ENCODE measurements around the gene UQCRQ. TPM values are rescaled to one million over a fixed set of nuclear protein-coding genes. Genes with fewer than 3 reads are reported as not detected.

The UQCRQ gene
- total RNA-seq, 3 donors from 2014 or later (not counting 1 experiment from before 2014, with no cell fraction given) = 114 to 116 (median 115) TPM

DNA sequence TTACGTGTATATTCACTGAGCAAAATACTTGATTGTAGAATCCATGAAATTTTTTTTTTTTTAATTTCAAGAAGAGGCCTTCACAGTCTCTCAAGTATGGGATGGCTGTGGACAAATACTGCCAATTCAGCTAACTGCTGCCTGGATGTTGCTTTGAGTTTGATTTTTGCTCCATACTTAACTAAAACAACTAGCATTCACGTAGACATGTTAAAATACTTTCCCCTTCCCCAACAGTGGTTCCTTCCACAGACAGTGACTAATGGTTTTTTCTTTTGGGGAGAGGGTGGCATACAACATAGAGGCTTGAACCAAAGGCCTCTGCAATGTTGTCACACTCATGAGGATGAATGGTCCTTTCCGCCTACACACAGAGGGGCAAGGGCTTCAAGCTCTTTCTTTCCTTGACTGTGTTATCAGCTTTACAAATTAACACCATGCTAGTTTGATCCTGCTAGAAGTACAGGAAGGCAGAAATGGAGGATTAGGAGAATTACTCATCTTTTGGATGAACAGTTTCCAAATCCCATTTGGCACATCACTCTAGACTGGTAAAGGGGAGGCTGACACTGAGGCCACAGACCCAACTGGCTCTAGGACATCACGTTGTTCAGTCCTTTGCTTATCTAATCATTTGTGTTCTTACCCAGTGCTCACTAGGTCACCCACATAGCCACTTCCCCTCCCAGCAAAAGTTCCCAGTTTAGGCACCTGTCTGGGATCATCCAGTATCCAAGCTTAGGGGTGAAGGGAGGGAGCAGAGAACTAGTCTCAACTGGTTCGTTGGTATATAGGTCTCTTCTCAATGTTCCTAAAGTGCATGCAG is 5.2 kb downstream of the UQCRQ start:
- WGBS (ENCODE audit: insufficient coverage) = 98% methylated on average over 4 of the region's 5 CpGs
- H3K27me3 Mint-ChIP-seq (ENCODE audit: low read depth in 2 of 2) = no peaks in the 10 kb centered on the region
- Histone ChIP-seq H3K27me3 (ENCODE audit: control insufficient read depth, insufficient read depth, low read length) (no peaks in the 10 kb centered on the region), H3K27ac (ENCODE audit: low read length) (no peak overlapping the region), H3K4me3 (ENCODE audit: low read length) (no peak overlapping the region), H3K36me3 (ENCODE audit: control insufficient read depth, insufficient read depth, low read length) (peaks cover 16% of the 10 kb centered on the region), H3K4me1 (ENCODE audit: control insufficient read depth, insufficient read depth, low read length) (peaks cover 5% of the 10 kb centered on the region), H3K9me3 (ENCODE audit: control insufficient read depth, insufficient read depth, low read length) (no peaks in the 10 kb centered on the region)
- no peaks in the 10 kb centered on the region for H3K36me3 Mint-ChIP-seq
- peaks cover 10 to 12% of the 10 kb centered on the region in 2 donors for H3K4me1 Mint-ChIP-seq
- no peak overlapping the region for H3K4me3 Mint-ChIP-seq
- peak overlapping the region in 1 of 2 donors; percentile 46 for H3K27ac Mint-ChIP-seq
- intact Hi-C loops (cut with micrococcal nuclease) = no loop called here
- no peaks in the 10 kb centered on the region for H3K9me3 Mint-ChIP-seq
- TF ChIP-seq, protein P1, sequence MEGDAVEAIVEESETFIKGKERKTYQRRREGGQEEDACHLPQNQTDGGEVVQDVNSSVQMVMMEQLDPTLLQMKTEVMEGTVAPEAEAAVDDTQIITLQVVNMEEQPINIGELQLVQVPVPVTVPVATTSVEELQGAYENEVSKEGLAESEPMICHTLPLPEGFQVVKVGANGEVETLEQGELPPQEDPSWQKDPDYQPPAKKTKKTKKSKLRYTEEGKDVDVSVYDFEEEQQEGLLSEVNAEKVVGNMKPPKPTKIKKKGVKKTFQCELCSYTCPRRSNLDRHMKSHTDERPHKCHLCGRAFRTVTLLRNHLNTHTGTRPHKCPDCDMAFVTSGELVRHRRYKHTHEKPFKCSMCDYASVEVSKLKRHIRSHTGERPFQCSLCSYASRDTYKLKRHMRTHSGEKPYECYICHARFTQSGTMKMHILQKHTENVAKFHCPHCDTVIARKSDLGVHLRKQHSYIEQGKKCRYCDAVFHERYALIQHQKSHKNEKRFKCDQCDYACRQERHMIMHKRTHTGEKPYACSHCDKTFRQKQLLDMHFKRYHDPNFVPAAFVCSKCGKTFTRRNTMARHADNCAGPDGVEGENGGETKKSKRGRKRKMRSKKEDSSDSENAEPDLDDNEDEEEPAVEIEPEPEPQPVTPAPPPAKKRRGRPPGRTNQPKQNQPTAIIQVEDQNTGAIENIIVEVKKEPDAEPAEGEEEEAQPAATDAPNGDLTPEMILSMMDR (IDR thresholded peaks at IDR 0.05) = no peak
- DNase-seq (no peak), ATAC-seq (no peak)

DNA sequence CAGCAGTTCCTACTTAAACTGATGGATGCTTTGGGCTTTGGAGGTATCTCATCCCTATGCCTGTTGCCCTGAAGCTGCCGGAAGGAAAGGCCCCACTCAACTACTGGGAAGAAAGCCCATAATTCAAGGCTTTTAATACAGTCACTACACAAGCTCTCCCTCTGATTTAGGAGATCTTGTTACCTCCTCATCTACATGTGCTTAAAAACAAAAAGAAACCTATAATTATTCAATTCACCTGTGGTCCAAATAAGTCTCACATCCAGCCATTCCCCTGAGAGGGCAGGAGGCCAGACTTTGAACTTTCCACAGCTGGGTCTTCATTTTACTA is 6.3 kb downstream of the UQCRQ start:
- 92% methylated on average over 1 of the region's 1 CpG for WGBS (ENCODE audit: insufficient coverage)
- H3K4me3 Mint-ChIP-seq = no peak overlapping the region
- DNase-seq (no peak), ATAC-seq (no peak)
- H3K4me1 Mint-ChIP-seq = peaks cover under 1 to 1% of the 10 kb centered on the region in 2 donors
- H3K9me3 Mint-ChIP-seq = no peaks in the 10 kb centered on the region
- no peaks in the 10 kb centered on the region for H3K27me3 Mint-ChIP-seq (ENCODE audit: low read depth in 2 of 2)
- H3K4me1 ChIP-seq (ENCODE audit: control insufficient read depth, insufficient read depth, low read length) = peaks cover under 1% of the 10 kb centered on the region
- no peak overlapping the region for H3K4me3 ChIP-seq (ENCODE audit: low read length)
- TF ChIP-seq, protein P1 (IDR thresholded peaks at IDR 0.05) = no peak
- peaks cover 25% of the 10 kb centered on the region for H3K36me3 ChIP-seq (ENCODE audit: control insufficient read depth, insufficient read depth, low read length)
- intact Hi-C loops (cut with micrococcal nuclease) = no loop called here
- no peak overlapping the region for H3K27ac ChIP-seq (ENCODE audit: low read length)
- peak overlapping the region; percentile 21 to 32 for H3K27ac Mint-ChIP-seq
- H3K27me3 ChIP-seq (ENCODE audit: control insufficient read depth, insufficient read depth, low read length) = no peaks in the 10 kb centered on the region
- H3K9me3 ChIP-seq (ENCODE audit: control insufficient read depth, insufficient read depth, low read length) = no peaks in the 10 kb centered on the region
- no peaks in the 10 kb centered on the region for H3K36me3 Mint-ChIP-seq

DNA sequence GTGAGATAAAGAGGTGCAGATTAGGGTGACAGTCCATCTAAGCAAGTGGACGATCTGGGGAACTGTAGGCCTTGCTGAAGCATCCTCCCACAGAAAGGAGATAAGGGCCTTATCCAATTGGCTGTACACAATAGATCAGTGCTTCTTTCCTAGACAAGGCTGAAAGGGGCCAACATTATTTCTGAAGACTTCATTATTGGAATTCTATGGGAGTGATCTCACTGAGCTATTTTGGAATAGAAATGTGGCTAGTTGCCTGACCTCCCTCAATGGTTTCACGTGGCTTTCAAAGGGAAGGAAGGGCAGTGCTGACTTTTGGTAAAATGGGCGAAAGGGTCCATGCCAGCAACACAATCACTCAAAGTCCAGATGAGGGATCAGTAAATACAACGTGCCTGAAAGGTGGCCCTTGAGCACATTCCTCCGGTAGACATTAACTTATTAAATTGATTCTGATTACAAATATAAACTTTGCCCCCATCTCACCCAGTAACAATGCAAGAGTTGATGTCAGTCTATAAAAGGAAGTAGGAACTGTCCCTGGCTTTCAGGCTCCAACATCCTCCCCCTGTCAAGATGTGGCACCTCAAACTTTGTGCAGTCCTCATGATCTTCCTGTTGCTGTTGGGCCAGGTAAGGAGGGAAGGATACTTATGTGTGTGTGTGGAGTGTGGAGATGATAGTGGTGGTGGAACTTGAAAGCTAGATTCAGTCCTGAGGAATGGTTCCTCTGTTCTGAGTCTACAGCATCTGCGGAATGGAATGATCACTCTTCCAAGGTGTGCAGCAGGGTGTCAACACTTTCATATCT is 6.9 kb downstream of the UQCRQ start, which contains the start of gene LEAP2:
LEAP2 (plus strand) TSS at position 550 of the 811 bp plus-strand sequence; CDS start at position 577, 27 bp downstream.
- Histone ChIP-seq H3K4me1 (ENCODE audit: control insufficient read depth, insufficient read depth, low read length) (no peaks in the 10 kb centered on the region), H3K36me3 (ENCODE audit: control insufficient read depth, insufficient read depth, low read length) (peaks cover 28% of the 10 kb centered on the region), H3K27ac (ENCODE audit: low read length) (no peak within 1 kb of the TSS), H3K9me3 (ENCODE audit: control insufficient read depth, insufficient read depth, low read length) (no peaks in the 10 kb centered on the region), H3K4me3 (ENCODE audit: low read length) (no peak within 1 kb of the TSS), H3K27me3 (ENCODE audit: control insufficient read depth, insufficient read depth, low read length) (no peaks in the 10 kb centered on the region)
- H3K36me3 Mint-ChIP-seq = no peaks in the 10 kb centered on the region
- WGBS (ENCODE audit: insufficient coverage) = 97% methylated on average over 5 of the region's 6 CpGs
- H3K4me3 Mint-ChIP-seq = no peak within 1 kb of the TSS
- DNase-seq = no peak
- no peaks in the 10 kb centered on the region for H3K4me1 Mint-ChIP-seq
- H3K27ac Mint-ChIP-seq = peak within 1 kb of the TSS; percentile 21 to 32
- H3K9me3 Mint-ChIP-seq = no peaks in the 10 kb centered on the region
- intact Hi-C loops (cut with micrococcal nuclease) = no loop called here
- no peaks in the 10 kb centered on the region for H3K27me3 Mint-ChIP-seq (ENCODE audit: low read depth in 2 of 2)
- ATAC-seq = no peak
- TF ChIP-seq, protein P1 (IDR thresholded peaks at IDR 0.05) = no peak
